ENCODE data around the gene LCN1.
"Not testable (repeated sequence)": the region's sequence is repeated elsewhere in the genome, so short reads cannot be mapped to it uniquely, and the experiment has no call there.

LCN1 gene

DNA sequence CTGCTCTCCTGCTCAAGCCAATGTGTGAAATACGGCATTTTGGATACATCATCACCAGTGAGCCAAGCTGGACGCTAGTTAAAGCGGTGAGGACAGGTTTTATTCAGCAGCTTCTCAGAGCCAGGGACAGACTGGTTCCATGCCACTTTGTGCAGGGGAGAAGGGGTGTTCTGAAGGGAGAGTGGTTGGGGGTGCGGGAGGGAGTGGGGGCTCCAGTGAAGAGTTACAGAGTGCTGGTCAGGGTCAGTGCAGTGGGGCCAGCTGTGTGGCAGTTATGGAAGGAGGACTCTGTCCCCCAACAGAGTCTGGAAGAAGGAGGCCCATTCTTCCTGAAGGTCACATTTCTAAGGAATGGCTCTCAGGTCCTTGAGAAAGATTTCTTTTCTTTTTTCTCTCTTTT, 13.6 kb downstream of the LCN1 start:
- H3K9ac ChIP-seq (ENCODE audit: low read length); H4K5ac ChIP-seq (ENCODE audit: low read length); H2BK120ac ChIP-seq (ENCODE audit: low read depth, low read length); H4K8ac ChIP-seq (ENCODE audit: low read depth, low read length); H3K27me3 ChIP-seq (ENCODE audit: insufficient read depth, low read length, poor library complexity); H3K27ac ChIP-seq (ENCODE audit: low read depth, low read length); H2BK15ac ChIP-seq (replicated peaks; ENCODE audit: low read depth); H3K4me3 ChIP-seq (ENCODE audit: low read length); H3K79me2 ChIP-seq (ENCODE audit: control insufficient read depth, insufficient read depth, low read length); H3K36me3 ChIP-seq (ENCODE audit: control insufficient read depth, insufficient read depth, low read length); H3K4ac ChIP-seq (ENCODE audit: low read depth, low read length); H2BK5ac ChIP-seq (ENCODE audit: low read length); H3K56ac ChIP-seq (ENCODE audit: low read length); H3K18ac ChIP-seq (ENCODE audit: low read length); DNase-seq; H3K4me2 ChIP-seq (ENCODE audit: low read length); H3K79me1 ChIP-seq (ENCODE audit: low read length); H3K23ac ChIP-seq (ENCODE audit: low read length); H3K4me1 ChIP-seq (ENCODE audit: control insufficient read depth, low read depth, low read length); H2AK5ac ChIP-seq (ENCODE audit: low read length): not testable (repeated sequence)
- no CpG with 5 or more reads among the region's 4 CpGs for WGBS (ENCODE audit: extremely low coverage, insufficient coverage, low lambda C conversion rate)

DNA sequence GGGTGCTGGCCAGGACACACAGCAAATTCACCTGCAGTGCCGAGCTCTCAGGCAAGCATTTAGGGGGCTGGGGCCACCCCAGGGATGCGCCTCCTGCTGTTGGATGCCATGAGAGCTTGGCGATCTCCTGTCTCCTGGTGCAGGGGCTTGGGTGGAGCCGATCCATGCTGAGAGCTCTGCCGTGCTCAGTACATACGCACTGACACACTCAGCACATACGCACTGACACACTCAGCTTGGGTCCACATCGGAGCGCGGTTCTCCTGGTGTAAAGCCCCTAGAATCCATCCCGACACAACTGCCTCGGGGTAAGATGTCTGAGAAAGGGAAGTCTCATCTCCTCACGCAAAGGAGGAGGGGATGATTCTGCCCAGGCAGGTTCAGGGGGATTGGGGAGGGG, 14.4 kb downstream of the LCN1 start:
- no CpG with 5 or more reads among the region's 13 CpGs for WGBS (ENCODE audit: extremely low coverage, insufficient coverage, low lambda C conversion rate)
- H3K18ac ChIP-seq (ENCODE audit: low read length); H3K36me3 ChIP-seq (ENCODE audit: control insufficient read depth, insufficient read depth, low read length); H3K27ac ChIP-seq (ENCODE audit: low read depth, low read length); H3K4me3 ChIP-seq (ENCODE audit: low read length); H3K79me1 ChIP-seq (ENCODE audit: low read length); H2BK15ac ChIP-seq (replicated peaks; ENCODE audit: low read depth); H3K79me2 ChIP-seq (ENCODE audit: control insufficient read depth, insufficient read depth, low read length); H4K5ac ChIP-seq (ENCODE audit: low read length); H3K4me2 ChIP-seq (ENCODE audit: low read length); DNase-seq; H3K27me3 ChIP-seq (ENCODE audit: insufficient read depth, low read length, poor library complexity); H3K4ac ChIP-seq (ENCODE audit: low read depth, low read length); H4K8ac ChIP-seq (ENCODE audit: low read depth, low read length); H3K9ac ChIP-seq (ENCODE audit: low read length); H3K56ac ChIP-seq (ENCODE audit: low read length); H2BK5ac ChIP-seq (ENCODE audit: low read length); H3K23ac ChIP-seq (ENCODE audit: low read length); H2AK5ac ChIP-seq (ENCODE audit: low read length); H2BK120ac ChIP-seq (ENCODE audit: low read depth, low read length); H3K4me1 ChIP-seq (ENCODE audit: control insufficient read depth, low read depth, low read length): not testable (repeated sequence)

DNA sequence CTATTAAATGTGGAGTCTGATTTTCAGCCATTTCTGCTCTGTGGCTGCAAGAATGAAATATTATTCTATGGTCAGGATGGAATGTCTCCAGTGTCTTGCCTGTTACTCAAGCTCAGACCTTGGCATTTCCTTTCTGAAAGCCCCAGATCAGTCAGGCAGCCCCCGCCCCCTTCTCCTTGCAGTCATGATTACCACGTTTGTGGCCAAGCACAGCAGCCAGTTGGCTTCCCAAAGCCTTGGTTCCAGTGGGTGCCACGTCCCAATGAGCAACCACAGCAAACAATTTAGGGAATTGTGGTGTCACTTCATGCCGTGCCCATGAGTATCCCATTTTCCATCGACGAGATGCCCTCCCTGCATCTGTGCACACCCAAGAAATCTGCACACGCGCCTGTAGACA, 15.0 kb downstream of the LCN1 start:
- Histone ChIP-seq H2BK5ac (ENCODE audit: low read length) (no peak overlapping the region), H3K56ac (ENCODE audit: low read length) (no peak overlapping the region), H4K8ac (ENCODE audit: low read depth, low read length) (no peak overlapping the region), H2AK5ac (ENCODE audit: low read length) (no peak overlapping the region), H3K4me2 (ENCODE audit: low read length) (no peak overlapping the region), H3K4me3 (ENCODE audit: low read length) (no peak overlapping the region), H3K23ac (ENCODE audit: low read length) (no peak overlapping the region), H3K27ac (ENCODE audit: low read depth, low read length) (no peak overlapping the region), H3K27me3 (ENCODE audit: insufficient read depth, low read length, poor library complexity) (no peaks in the 10 kb centered on the region), H3K36me3 (ENCODE audit: control insufficient read depth, insufficient read depth, low read length) (no peaks in the 10 kb centered on the region), H3K4me1 (ENCODE audit: control insufficient read depth, low read depth, low read length) (no peaks in the 10 kb centered on the region), H3K18ac (ENCODE audit: low read length) (no peak overlapping the region), H4K5ac (ENCODE audit: low read length) (no peak overlapping the region), H3K4ac (ENCODE audit: low read depth, low read length) (no peak overlapping the region), H3K79me2 (ENCODE audit: control insufficient read depth, insufficient read depth, low read length) (no peaks in the 10 kb centered on the region), H3K79me1 (ENCODE audit: low read length) (no peaks in the 10 kb centered on the region), H2BK120ac (ENCODE audit: low read depth, low read length) (no peak overlapping the region), H2BK15ac (replicated peaks; ENCODE audit: low read depth) (no peak overlapping the region), H3K9ac (ENCODE audit: low read length) (no peak overlapping the region)
- WGBS (ENCODE audit: extremely low coverage, insufficient coverage, low lambda C conversion rate): no CpG with 5 or more reads among the region's 8 CpGs
- DNase-seq: no peak

DNA sequence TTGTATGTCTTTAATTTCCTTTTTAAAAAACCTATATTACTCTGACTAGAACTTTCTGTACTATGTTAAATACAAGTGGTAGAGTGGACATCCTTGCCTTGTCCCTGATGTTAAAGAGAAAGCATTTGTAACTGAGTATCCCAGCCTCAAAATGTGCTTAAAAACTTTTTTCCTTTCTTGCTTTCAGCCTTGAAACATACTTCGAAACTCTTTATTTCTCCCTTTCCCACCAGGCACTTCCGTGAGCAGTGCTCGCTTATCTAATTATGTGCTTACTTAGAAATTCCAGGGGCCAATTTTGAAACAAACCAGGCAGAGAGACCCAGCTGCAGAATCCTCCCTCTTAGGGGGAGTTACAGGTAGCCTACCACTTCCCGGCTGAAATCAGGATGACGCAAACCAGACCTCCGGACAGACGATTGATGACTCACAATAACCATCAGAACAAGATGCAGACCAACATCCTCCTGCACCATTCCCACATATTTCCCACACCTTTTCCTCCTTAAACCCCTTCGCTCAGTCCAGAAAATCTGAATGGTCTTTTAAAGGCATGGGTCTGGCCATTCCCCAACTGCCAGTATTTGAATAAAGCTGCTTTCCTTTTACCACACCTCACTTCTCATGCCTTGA, 22.1 kb downstream of the LCN1 start:
- DNase-seq; H3K27ac ChIP-seq (ENCODE audit: low read depth, low read length); H3K9ac ChIP-seq (ENCODE audit: low read length); H3K18ac ChIP-seq (ENCODE audit: low read length); H3K27me3 ChIP-seq (ENCODE audit: insufficient read depth, low read length, poor library complexity); H2BK120ac ChIP-seq (ENCODE audit: low read depth, low read length); H2AK5ac ChIP-seq (ENCODE audit: low read length); H3K4me3 ChIP-seq (ENCODE audit: low read length); H4K5ac ChIP-seq (ENCODE audit: low read length); H3K36me3 ChIP-seq (ENCODE audit: control insufficient read depth, insufficient read depth, low read length); H3K4me1 ChIP-seq (ENCODE audit: control insufficient read depth, low read depth, low read length); H3K79me2 ChIP-seq (ENCODE audit: control insufficient read depth, insufficient read depth, low read length); H3K4me2 ChIP-seq (ENCODE audit: low read length); H4K8ac ChIP-seq (ENCODE audit: low read depth, low read length); H3K4ac ChIP-seq (ENCODE audit: low read depth, low read length); H3K23ac ChIP-seq (ENCODE audit: low read length); H3K79me1 ChIP-seq (ENCODE audit: low read length); H2BK5ac ChIP-seq (ENCODE audit: low read length); H3K56ac ChIP-seq (ENCODE audit: low read length); H2BK15ac ChIP-seq (replicated peaks; ENCODE audit: low read depth): not testable (repeated sequence)
- whole genome bisulfite sequencing (ENCODE audit: extremely low coverage, insufficient coverage, low lambda C conversion rate): no CpG with 5 or more reads among the region's 8 CpGs

DNA sequence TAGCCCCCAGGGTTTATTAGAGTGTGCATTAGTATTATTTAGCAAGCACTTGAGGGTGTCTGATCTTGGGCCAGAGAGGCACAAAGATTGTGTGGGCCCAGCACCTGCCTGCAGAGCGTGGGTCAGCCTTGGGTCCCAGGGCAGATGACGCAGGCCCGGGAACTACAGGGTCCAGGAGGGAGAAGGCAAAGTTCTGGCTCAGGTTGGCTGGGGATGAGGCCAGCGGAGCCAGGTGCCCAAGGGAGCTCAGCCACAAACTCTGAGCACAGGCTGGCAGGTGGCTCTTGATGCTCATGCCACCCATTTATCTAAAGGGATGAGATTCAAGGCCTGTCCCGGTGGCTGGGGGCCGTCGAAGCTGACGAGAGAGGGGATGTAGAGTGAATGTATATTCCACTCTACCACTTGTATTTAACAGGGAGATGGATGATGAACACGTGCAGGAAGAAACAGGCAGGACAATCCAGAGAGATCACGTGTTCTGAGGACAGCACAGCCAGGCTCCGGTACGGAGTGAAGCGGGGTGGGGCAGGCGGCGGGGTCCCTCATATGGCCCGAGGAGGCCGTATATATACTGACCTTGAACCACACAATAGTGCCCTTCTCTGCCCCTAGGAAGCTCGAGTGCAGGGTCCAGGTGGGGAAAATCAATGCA, 23.9 kb downstream of the LCN1 start:
- Histone ChIP-seq H3K27me3 (ENCODE audit: insufficient read depth, low read length, poor library complexity) (no peaks in the 10 kb centered on the region), H4K5ac (ENCODE audit: low read length) (no peak overlapping the region), H4K8ac (ENCODE audit: low read depth, low read length) (no peak overlapping the region), H3K4ac (ENCODE audit: low read depth, low read length) (no peak overlapping the region), H3K9ac (ENCODE audit: low read length) (no peak overlapping the region), H2BK5ac (ENCODE audit: low read length) (no peak overlapping the region), H3K79me2 (ENCODE audit: control insufficient read depth, insufficient read depth, low read length) (no peaks in the 10 kb centered on the region), H3K4me3 (ENCODE audit: low read length) (no peak overlapping the region), H3K18ac (ENCODE audit: low read length) (no peak overlapping the region), H2BK15ac (replicated peaks; ENCODE audit: low read depth) (no peak overlapping the region), H2AK5ac (ENCODE audit: low read length) (no peak overlapping the region), H3K36me3 (ENCODE audit: control insufficient read depth, insufficient read depth, low read length) (no peaks in the 10 kb centered on the region), H3K23ac (ENCODE audit: low read length) (no peak overlapping the region), H3K27ac (ENCODE audit: low read depth, low read length) (no peak overlapping the region), H2BK120ac (ENCODE audit: low read depth, low read length) (no peak overlapping the region), H3K4me1 (ENCODE audit: control insufficient read depth, low read depth, low read length) (no peaks in the 10 kb centered on the region), H3K56ac (ENCODE audit: low read length) (no peak overlapping the region), H3K4me2 (ENCODE audit: low read length) (no peak overlapping the region), H3K79me1 (ENCODE audit: low read length) (no peaks in the 10 kb centered on the region)
- WGBS (ENCODE audit: extremely low coverage, insufficient coverage, low lambda C conversion rate): no CpG with 5 or more reads among the region's 18 CpGs
- DNase-seq: no peak

Data from mesendoderm (in vitro differentiated cells).